ENCODE results near the gene SHROOM3.

- TF ChIP-seq ARNT (IDR thresholded peaks at IDR 0.05) (no peak), FOXA1 (IDR thresholded peaks at IDR 0.05) (no peak), FOXK2 (IDR thresholded peaks at IDR 0.05) (no peak), ELF4 (IDR thresholded peaks at IDR 0.05) (no peak), LEF1 (IDR thresholded peaks at IDR 0.05; ENCODE audit: borderline replicate concordance) (no peak), HDGF (IDR thresholded peaks at IDR 0.05; ENCODE audit: borderline replicate concordance) (no peak), FOXM1 (IDR thresholded peaks at IDR 0.05; ENCODE audit: borderline replicate concordance) (no peak), SP1 (IDR thresholded peaks at IDR 0.05) (no peak), ZNF384 (IDR thresholded peaks at IDR 0.05) (no peak), TARDBP (IDR thresholded peaks at IDR 0.05) (no peak), NFRKB (IDR thresholded peaks at IDR 0.05) (no peak), SUZ12 (IDR thresholded peaks at IDR 0.05) (no peak), BHLHE40 (IDR thresholded peaks at IDR 0.05; ENCODE audit: borderline replicate concordance) (no peak), PKNOX1 (IDR thresholded peaks at IDR 0.05) (no peak)
Observed at GRCh38 chr4:76680952-76681351, 245.9 kb downstream of the SHROOM3 start.
